HG03469 (cell line): ENCODE data around the gene PAWR.
"Not testable (repeated sequence)": the region's sequence is repeated elsewhere in the genome, so short reads cannot be mapped to it uniquely, and the experiment has no call there.

Experiments
- ATAC-seq: cut with Tn5 transposase; IDR thresholded peaks from one replicate; pipeline ENCODE4 v1.9.1; 2021; ENCODE audit warnings: mild to moderate bottlenecking, moderate library complexity, moderate number of reproducible peaks; ENCODE audit not compliant: unreplicated experiment

The PAWR gene

GRCh38 chr12:79687711-79688260 lies 3.0 kb downstream of the PAWR start:
- no peak for ATAC-seq

GRCh38 chr12:79686171-79686570 lies 4.6 kb downstream of the PAWR start:
- ATAC-seq, result no peak

DNA sequence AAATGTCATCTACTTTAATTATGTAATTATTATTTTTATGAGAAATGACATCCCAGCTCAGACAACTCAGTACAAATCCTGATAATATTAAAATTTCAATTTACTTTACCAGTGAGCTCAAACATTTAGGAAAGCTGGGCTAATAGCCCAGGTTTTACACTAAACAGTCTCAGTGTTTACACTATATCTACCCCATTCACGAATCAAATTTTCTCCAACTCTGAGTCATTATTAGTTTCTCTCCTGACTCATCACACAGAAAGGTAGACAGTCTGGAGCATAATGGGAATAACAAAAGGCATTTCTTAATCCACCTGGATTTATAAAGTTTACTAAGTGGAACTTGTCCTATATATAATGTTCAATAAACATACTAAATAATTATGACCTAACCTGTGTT lies 5.7 kb downstream of the PAWR start:
- ATAC-seq, result no peak

DNA sequence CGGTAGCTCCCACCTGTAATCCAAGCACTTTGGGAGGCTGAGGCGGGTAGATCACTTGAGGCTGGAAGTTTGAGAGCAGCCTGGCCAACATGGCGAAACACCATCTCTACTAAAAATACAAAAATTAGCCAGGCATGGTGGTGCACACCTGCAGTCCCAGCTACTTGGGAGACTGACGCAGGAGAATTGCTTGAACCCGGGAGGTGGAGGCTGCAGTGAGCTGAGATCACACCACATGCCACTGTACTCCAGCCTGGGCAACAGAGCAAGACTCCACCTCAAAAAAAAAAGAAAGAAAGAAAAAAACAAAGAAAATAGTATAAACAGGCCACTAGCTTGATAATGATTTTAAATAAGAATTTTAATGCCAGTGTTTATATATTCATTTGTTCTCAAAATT lies 6.4 kb downstream of the PAWR start:
- ATAC-seq, result not testable (repeated sequence)

DNA sequence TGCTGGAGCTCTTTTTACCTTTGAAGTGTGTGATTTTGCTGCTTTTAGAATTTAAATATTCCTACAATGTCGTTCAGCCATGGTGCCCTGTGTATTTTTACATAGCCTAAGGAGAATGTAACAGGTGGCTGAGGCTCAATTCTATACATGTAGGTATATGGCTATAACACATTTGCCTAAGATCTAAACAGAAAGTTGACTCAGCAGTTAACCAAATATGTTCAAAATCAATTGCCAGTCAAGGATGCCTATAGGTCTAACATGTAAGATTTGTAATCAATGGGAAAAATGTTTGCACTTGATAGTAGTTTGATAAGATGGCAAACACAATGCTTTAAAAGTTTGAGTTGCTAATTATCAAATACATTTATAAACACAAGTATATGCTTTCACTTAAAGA lies 8.2 kb downstream of the PAWR start:
- no peak for ATAC-seq

DNA sequence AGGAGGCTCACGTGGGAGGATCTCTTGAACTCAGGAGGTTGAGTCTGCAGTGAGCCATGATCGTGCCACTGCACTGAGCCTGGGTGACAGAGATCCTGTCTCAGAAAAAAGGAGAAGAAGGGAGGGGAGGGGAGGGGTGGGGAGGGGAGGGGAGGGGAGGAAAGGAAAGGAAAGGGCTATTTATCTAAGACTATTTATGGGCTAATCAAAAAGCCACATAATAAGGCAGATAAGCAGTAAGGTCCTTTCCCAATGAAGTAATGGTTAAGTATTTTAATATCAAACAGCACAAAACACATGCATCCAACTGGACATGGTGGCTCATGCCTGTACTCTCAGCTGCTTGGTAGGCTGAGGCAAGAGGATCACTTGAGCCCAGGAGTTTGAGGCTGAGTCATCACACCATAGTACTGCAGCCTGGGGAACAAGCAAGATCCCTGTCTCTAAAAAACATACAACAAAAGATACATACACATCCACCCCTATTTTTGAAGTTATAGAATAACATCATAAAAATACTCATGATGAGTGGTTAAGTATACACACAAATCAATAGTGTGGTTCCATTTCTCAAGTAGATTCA lies 9.7 kb downstream of the PAWR start:
- ATAC-seq, result no peak

- ATAC-seq, result no peak
These were observed 10.7 kb downstream of the PAWR start for GRCh38 chr12:79680051-79680450.

DNA sequence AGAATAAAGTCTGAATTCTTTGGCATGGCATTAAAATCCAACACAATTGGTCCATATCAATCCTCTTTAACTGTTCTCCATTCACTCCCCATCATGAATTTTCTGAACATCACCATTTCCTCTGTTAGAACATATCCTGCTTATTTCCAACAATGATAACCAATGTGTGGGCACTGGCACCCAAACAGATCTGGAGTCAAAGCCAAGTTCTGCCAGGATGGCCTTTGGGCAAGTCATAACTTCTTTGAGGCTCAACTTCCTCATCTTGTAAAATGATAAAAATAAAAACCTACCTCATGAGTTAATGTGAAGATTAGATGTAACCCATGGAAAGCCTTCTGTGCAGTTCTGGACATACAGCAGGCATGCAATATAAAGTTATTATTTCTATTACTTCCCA lies 12.5 kb downstream of the PAWR start:
- ATAC-seq, result no peak

DNA sequence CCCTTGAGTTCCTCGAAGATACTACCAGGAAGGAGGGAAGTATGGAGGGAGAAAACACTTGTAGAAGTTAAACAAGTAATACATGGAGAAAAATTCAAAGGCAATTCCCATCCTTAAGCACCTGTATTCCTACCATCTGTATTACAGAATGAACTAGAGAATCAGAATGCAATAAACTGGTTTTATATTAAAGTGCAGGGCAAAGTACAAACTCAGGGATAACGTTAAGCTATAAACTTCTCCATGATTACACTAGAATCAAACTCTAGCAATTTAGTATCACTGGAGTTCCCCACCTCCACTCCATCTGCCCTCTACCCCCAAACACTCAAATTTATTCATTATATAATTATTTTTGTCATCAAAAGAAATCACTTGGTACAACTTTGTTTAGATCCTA lies 13.1 kb downstream of the PAWR start:
- ATAC-seq, result no peak

DNA sequence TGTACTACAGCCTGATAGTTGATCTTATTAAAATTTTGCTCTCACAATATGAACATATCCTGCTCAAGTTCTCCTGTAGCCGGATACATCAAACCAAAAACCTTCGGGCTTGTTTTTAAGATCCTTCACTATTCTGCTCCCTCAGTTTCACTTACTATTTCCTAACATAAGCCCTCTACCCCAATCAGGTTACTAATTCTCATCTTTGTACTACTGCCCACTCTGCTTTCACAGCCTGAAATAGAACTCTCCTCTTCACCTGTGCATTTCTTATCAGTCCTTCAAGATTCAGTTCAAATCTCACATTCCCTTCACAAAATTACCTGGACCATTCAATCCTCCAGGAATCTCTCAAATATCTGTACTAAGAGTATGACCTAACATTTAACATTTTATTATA lies 14.2 kb downstream of the PAWR start:
- ATAC-seq, result no peak

DNA sequence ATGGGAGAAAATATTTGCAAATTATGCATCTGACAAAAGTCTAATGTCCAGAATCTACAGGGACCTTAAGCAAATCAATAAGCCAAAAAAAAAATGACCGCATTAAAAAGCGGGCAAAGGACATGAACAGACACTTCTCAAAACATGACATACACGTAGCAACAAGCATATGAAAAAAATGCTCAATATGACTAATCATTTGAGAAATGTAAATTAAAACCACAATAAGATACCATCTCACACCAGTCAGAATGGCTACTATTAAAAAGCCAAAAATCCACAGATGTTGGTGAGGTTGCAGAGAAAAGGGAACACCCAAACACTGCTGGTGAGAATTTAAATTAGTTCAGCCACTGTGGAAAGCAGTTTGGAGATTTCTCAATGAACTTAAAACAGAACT lies 16.1 kb downstream of the PAWR start:
- no peak for ATAC-seq

DNA sequence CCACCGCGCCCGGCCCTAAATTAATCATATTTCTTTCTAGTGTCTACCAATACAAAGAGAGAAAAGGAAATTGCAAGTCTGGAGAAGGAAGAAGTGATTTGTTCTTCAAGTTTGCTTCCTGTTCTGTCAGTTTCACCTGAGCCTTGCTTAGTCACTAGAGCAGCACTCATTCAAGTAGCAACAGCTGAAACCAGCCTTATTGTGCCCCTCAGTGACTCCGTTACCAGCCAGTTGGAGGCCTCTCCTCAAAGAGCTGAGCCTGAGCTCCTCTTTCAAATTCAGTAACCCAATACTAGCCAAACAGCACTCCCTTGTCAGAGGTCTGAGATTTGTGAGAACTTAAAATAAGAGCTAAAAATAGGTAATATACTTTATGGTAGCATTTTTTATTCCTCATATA lies 17.4 kb downstream of the PAWR start:
- no peak for ATAC-seq

DNA sequence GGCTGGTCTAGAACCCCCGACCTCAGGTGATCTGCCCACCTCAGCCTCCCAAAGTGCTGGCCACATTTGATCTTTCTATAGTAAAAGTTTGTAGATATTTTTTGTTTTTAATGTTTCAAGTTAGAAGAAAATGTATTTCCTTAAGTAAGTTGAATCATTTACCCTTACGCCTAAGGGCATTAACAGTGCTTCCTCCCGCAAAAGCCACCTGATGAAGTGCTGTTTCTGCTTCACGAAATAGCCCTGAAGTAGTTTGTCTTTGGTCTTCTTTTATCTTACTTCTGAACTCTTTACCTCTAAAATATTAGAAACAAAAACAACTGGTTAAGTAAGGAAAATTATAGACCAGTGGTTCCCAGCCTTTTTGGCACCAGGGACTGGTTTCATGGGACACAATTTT lies 22.7 kb downstream of the PAWR start:
- no peak for ATAC-seq

DNA sequence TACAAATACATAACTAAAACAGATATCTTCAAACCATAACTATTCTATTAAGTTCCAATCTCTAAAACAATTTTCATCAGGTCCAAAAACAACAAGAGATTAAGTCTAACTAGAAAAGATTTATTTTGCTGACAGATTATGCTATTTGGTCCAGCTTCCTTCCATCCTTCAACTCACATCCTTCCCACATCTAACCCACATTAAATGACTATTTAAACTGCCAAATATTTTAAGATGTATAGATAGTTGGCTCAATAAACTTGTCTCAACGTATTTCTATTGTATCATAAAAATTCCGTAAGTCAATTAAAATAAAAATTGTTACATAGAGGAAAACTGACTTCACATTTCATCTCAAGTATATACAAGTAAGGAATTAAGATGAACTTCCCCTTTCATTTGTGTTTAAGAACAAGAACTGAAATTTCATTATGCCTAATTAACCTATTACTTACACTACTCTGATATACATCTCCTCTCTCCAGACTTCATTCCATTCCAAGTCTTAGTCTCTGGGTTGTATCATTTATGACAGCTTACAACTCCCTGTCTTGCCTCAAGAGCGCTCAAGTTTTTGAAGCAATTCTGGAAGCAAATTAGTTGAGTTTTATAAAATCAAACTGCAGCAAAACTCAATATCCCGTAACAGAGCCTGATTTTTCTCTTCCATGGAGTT lies 25.4 kb downstream of the PAWR start:
- ATAC-seq, result no peak

DNA sequence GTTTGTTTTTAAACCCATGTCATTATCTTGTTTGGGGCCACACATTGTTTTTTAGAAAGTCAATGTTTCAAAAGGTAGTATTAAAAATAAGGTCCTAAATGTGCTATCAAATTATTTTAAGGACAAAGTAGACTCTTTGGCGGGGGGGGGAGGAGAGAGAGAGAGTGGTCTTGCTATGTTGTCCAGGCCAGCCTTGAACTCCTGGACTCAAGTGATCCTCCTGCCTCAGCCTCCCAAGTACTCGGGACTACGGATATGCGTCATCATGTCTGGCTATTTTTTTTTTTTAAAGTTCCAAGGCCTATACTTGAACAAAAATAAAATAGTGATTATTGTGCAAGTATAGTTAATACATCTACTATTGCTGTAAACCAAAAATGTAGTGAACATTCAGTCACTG lies 26.2 kb downstream of the PAWR start:
- no peak for ATAC-seq

- ATAC-seq, result no peak
These were observed 28.5 kb downstream of the PAWR start for GRCh38 chr12:79662046-79662811.

DNA sequence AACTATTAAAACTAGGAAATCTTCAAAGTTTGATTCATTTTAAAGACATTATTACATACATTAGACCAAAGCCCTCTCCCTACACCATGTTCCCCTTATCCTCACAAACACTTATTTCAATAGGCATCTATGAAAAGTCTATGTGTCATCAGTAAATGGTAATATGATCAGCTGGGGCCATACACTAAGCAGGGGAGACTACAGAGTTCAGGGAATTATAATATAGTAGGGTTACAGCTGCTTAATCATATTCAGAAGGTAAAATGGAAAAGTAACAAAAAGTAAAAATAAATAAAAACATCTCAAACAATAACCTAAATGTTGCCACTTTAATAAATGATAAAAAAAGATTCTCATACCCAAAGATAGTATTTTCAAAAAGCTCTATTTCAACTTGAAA lies 29.1 kb downstream of the PAWR start:
- no peak for ATAC-seq

DNA sequence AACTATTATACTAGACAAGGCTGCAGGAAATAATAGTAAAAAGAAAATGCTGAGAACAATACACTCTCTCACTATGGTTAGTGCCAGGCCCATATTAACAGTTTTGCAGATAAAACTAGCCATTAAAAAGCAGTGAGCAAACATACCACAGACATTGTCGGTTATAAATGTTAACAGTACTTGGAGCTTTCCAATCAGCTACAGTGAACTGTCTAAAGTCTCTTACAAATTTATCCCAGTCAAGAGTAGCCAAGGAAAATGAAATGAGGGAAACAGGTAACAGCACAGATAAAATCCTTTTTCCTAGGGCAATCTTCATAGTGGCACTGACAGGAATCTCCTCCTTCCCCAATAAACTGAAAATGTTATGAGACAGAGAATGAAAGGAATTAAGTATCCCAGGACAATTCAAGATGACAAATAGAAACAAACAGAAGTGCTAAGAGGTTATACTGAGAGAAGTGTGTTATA lies 30.8 kb downstream of the PAWR start:
- ATAC-seq, result no peak

GRCh38 chr12:79658221-79658620 lies 32.5 kb downstream of the PAWR start:
- no peak for ATAC-seq

GRCh38 chr12:79657136-79657535 lies 33.6 kb downstream of the PAWR start:
- no peak for ATAC-seq

- ATAC-seq, result no peak
These were observed 35.7 kb downstream of the PAWR start for GRCh38 chr12:79655036-79655435.

DNA sequence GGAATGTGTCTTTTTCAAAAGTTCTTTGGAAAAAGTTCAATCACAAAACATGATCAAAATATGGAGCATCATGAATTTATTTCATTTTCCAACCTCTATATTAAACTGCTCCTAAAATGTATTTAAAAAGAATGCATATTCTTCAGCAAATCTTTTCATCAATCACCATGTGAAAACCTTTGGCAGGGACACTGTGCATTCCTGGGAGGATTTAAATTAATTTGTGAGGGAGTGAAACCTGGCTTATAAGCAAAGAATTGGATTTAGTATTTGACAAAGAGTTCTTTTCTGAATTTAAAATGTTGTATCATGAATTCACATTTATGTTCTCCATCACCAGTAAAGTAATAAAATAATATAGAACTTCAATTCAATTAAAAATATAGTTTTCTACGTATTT lies 38.2 kb downstream of the PAWR start:
- ATAC-seq, result no peak
